ENCODE data around the gene RAB11FIP4. TPM values are rescaled to one million over a fixed set of nuclear protein-coding genes. Genes with fewer than 3 reads are reported as not detected.
A peak's percentile ranks its signal among the peaks of the same experiment; 100 is the strongest.

The RAB11FIP4 gene
- total and polyA plus RNA-seq, 2 experiments from 2014 or later, result 0.22 to 0.40 TPM

- peak; percentile 80 for DNase-seq
- TF ChIP-seq EZH2phosphoT487 (IDR thresholded peaks at IDR 0.05; ENCODE audit: insufficient read depth, low read depth) (no peak), EZH2 (IDR thresholded peaks at IDR 0.05; ENCODE audit: insufficient read depth, poor library complexity, severe bottlenecking) (no peak)
- H3K27ac ChIP-seq, result no peak overlapping the region
- peaks cover 28% of the 10 kb centered on the region for H3K4me1 ChIP-seq (ENCODE audit: insufficient read depth)
- no peaks in the 10 kb centered on the region for H3K27me3 ChIP-seq (replicated peaks; ENCODE audit: insufficient read depth)
- 45 to 46% methylated on average over 9 of the region's 9 CpGs for WGBS, 2 experiments (ENCODE audit: low coverage in 1 of 2, low lambda C conversion rate in 2 of 2, missing lambda C conversion rate in 2 of 2)
- H3K4me3 ChIP-seq, result no peak overlapping the region
- H3F3A ChIP-seq (ENCODE audit: insufficient read depth), result no peaks in the 10 kb centered on the region
- no peaks in the 10 kb centered on the region for H3K79me2 ChIP-seq (ENCODE audit: insufficient read depth)
- H3K36me3 ChIP-seq (ENCODE audit: low read depth), result no peaks in the 10 kb centered on the region
- H4K20me1 ChIP-seq (ENCODE audit: insufficient read depth), result no peaks in the 10 kb centered on the region
- no peaks in the 10 kb centered on the region for H3K9me3 ChIP-seq (ENCODE audit: low read depth)
- H3K9me2 ChIP-seq (ENCODE audit: insufficient read depth), result no peaks in the 10 kb centered on the region
- H3K4me2 ChIP-seq (ENCODE audit: unreplicated experiment), result no peak overlapping the region
- no peak overlapping the region for H3K9ac ChIP-seq
- in situ Hi-C loops (cut with MboI), result no loop called here
- no peak overlapping the region for H2AFZ ChIP-seq
These were observed 146.1 kb downstream of the RAB11FIP4 start for GRCh38 chr17:31537565-31538011.

- TF ChIP-seq EZH2 (IDR thresholded peaks at IDR 0.05; ENCODE audit: insufficient read depth, poor library complexity, severe bottlenecking) (no peak), EZH2phosphoT487 (IDR thresholded peaks at IDR 0.05; ENCODE audit: insufficient read depth, low read depth) (no peak)
- no peaks in the 10 kb centered on the region for H3K27me3 ChIP-seq (replicated peaks; ENCODE audit: insufficient read depth)
- no peak overlapping the region for H2AFZ ChIP-seq
- in situ Hi-C loops (cut with MboI), result no loop called here
- WGBS, 2 experiments (ENCODE audit: low coverage in 1 of 2, low lambda C conversion rate in 2 of 2, missing lambda C conversion rate in 2 of 2), result 92 to 94% methylated on average over 7 of the region's 7 CpGs
- no peak overlapping the region for H3K9ac ChIP-seq
- no peak for DNase-seq
- H3K36me3 ChIP-seq (ENCODE audit: low read depth), result no peaks in the 10 kb centered on the region
- no peaks in the 10 kb centered on the region for H3K9me2 ChIP-seq (ENCODE audit: insufficient read depth)
- H3F3A ChIP-seq (ENCODE audit: insufficient read depth), result no peaks in the 10 kb centered on the region
- H3K27ac ChIP-seq, result no peak overlapping the region
- no peak overlapping the region for H3K4me3 ChIP-seq
- H3K9me3 ChIP-seq (ENCODE audit: low read depth), result no peaks in the 10 kb centered on the region
- no peak overlapping the region for H3K4me2 ChIP-seq (ENCODE audit: unreplicated experiment)
- peaks cover 21% of the 10 kb centered on the region for H3K4me1 ChIP-seq (ENCODE audit: insufficient read depth)
- no peaks in the 10 kb centered on the region for H3K79me2 ChIP-seq (ENCODE audit: insufficient read depth)
- no peaks in the 10 kb centered on the region for H4K20me1 ChIP-seq (ENCODE audit: insufficient read depth)
These were observed 146.7 kb downstream of the RAB11FIP4 start for GRCh38 chr17:31538080-31538762.

GRCh38 chr17:31540602-31541307, 149.3 kb downstream of the RAB11FIP4 start:
- H4K20me1 ChIP-seq (ENCODE audit: insufficient read depth), result no peaks in the 10 kb centered on the region
- no peaks in the 10 kb centered on the region for H3K27me3 ChIP-seq (replicated peaks; ENCODE audit: insufficient read depth)
- no peaks in the 10 kb centered on the region for H3K79me2 ChIP-seq (ENCODE audit: insufficient read depth)
- H3K9me2 ChIP-seq (ENCODE audit: insufficient read depth), result no peaks in the 10 kb centered on the region
- H2AFZ ChIP-seq, result no peak overlapping the region
- H3K4me3 ChIP-seq, result no peak overlapping the region
- H3F3A ChIP-seq (ENCODE audit: insufficient read depth), result no peaks in the 10 kb centered on the region
- 91 to 94% methylated on average over 9 of the region's 9 CpGs for WGBS, 2 experiments (ENCODE audit: low coverage in 1 of 2, low lambda C conversion rate in 2 of 2, missing lambda C conversion rate in 2 of 2)
- no peak for DNase-seq
- no peak overlapping the region for H3K9ac ChIP-seq
- TF ChIP-seq EZH2 (IDR thresholded peaks at IDR 0.05; ENCODE audit: insufficient read depth, poor library complexity, severe bottlenecking) (no peak), EZH2phosphoT487 (IDR thresholded peaks at IDR 0.05; ENCODE audit: insufficient read depth, low read depth) (no peak)
- H3K36me3 ChIP-seq (ENCODE audit: low read depth), result no peaks in the 10 kb centered on the region
- no peaks in the 10 kb centered on the region for H3K9me3 ChIP-seq (ENCODE audit: low read depth)
- in situ Hi-C loops (cut with MboI), result no loop called here
- peaks cover 8% of the 10 kb centered on the region for H3K4me1 ChIP-seq (ENCODE audit: insufficient read depth)
- H3K27ac ChIP-seq, result no peak overlapping the region
- H3K4me2 ChIP-seq (ENCODE audit: unreplicated experiment), result no peak overlapping the region

- no peak overlapping the region for H3K27ac ChIP-seq
- no peaks in the 10 kb centered on the region for H3K79me2 ChIP-seq (ENCODE audit: insufficient read depth)
- H4K20me1 ChIP-seq (ENCODE audit: insufficient read depth), result no peaks in the 10 kb centered on the region
- peak; percentile 62 for DNase-seq
- H3K27me3 ChIP-seq (replicated peaks; ENCODE audit: insufficient read depth), result no peaks in the 10 kb centered on the region
- H3K9me2 ChIP-seq (ENCODE audit: insufficient read depth), result no peaks in the 10 kb centered on the region
- WGBS, 2 experiments (ENCODE audit: low coverage in 1 of 2, low lambda C conversion rate in 2 of 2, missing lambda C conversion rate in 2 of 2), result 66 to 79% methylated on average over 5 of the region's 5 CpGs
- in situ Hi-C loops (cut with MboI), result no loop called here
- peaks cover 8% of the 10 kb centered on the region for H3K4me1 ChIP-seq (ENCODE audit: insufficient read depth)
- H3K4me3 ChIP-seq, result no peak overlapping the region
- TF ChIP-seq EZH2phosphoT487 (IDR thresholded peaks at IDR 0.05; ENCODE audit: insufficient read depth, low read depth), result no peak
- TF ChIP-seq EZH2 (IDR thresholded peaks at IDR 0.05; ENCODE audit: insufficient read depth, poor library complexity, severe bottlenecking), result no peak
- no peak overlapping the region for H3K9ac ChIP-seq
- H2AFZ ChIP-seq, result no peak overlapping the region
- no peaks in the 10 kb centered on the region for H3K36me3 ChIP-seq (ENCODE audit: low read depth)
- no peak overlapping the region for H3K4me2 ChIP-seq (ENCODE audit: unreplicated experiment)
- no peaks in the 10 kb centered on the region for H3K9me3 ChIP-seq (ENCODE audit: low read depth)
- H3F3A ChIP-seq (ENCODE audit: insufficient read depth), result no peaks in the 10 kb centered on the region
These were observed 150.1 kb downstream of the RAB11FIP4 start for GRCh38 chr17:31541559-31541958.
